DMS114 treated with DMSO at 0.1 percent for 48 hours (cell line): ENCODE results near the gene MIEF1.

ENCODE experiments used
- DNase-seq: peaks from one replicate; lab custom pipeline; 2025; ENCODE audit not compliant: unreplicated experiment; lab: John Stamatoyannopoulos, UW

MIEF1 gene

DNA sequence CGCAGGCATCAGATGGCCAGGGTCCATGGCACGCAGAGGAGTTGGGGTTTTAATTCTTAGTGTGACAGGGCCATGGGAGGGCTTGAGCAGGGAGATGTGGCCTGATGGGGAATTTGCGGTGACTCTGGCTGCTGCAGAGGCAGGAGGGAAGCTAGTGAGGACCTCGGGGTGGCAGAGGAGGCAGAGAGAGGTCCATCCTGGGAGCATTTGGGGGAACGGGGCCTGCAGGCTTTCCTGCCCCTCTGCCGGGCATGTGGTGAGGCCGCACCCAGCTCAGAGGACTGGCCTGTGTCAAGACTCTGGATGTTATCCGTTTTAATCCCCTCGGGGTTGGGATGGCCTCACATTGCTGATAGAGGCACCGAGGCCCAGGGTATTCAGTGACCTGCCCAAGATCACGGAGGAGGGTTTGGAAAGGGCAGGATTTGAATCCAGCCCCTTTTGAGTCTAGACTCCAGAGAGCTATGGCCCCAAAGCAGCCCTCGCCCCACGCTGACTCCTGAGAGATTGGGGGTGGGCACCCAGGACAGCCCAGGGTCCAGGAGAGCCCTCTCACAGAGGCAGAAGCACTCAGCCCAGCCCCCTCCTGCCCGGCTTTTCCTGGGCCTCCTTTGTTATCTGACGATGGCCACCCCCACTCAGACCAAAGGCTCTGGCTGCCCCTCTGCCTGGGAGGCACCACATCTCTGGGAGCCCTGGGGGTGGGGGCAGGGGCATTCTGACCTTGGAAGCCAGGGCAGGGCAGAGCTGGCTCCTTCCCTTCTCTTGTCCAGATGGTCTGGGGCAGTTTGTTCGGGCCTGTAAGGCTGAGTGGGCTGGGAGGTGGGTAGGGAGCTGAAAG, 31.4 kb upstream of the MIEF1 start:
- DNase-seq = no peak

DNA sequence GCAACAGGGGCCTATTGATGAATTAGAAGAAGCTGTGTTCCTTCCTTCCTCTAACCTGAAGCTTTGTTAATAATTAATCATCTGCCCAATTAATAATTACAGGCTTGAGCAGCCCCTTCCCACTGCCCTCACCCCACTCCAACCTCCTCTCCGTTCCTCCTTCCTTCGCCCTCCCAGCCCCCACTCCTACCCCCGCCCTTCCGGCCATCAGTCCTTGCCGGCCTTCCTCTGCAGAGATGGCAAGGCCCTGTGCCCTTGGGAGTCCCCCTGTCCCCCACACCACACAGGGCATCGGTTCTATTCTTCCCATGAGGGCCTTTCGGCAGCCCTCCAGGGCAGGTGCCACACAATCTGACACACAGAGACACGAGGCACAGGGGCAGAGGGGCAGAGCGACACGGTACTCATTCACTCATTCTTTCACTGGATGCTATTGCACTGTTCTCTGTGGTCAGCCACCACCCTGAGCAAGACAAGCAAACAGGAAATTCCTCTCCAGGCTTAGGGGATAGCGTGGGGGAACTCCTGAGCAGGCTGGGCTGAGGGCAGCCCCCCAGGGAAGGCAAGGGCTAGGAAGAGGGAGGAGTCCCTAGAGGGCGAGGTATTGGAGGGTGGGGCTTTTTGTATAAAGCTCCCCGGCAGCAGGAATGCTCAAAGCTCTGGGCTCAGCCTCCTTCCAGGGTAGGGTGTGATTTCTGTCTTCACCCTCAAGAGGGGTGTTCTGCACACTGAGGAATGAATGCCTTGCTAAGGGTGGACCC, 30.5 kb upstream of the MIEF1 start:
- DNase-seq = no peak

DNA sequence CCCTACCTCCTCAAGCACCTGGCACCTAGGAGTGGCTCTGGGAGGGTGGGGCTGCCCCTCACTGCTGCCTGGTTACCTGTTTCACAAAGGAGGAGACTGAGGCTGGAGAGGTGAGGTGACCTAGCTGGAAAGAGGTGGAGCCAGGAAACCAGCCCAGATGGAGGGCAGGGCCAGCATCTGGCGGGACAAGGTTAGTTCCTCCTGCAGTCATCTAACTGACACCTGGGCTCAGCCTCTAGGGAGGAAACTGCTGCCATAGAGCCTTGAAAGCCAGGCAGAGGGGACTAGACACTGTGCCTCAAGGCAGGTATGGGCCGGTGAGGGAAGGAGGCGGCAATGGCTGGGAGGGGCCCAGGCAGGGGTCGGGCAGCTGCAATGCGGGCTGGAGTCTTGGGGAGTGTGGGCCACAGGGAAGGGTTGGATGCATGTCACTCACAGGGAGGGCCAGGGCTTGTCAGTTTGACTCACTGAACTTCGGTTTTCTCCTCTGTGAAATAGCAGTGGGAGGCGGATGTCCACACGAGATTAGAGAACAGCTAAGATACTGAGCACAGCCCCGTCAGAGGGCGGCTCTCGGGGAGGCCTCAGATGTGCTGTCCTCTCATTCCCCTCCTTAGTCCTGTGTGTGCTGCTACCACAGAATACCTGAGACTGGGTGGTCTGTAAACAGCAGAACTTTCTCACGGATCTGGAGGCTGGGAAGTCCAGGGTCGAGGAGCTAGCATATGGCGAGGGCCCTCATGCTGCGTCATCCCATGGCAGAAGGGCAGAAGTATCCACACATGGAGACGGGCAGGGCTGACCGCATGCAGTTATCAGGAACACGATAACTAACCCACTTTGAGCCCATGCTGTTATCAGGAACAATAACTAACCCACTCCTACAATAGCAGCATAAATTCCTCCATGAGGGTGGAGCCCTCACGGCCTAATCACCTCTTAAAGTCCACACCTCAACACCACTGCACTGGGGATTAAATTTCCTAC, 29.2 kb upstream of the MIEF1 start:
- no peak for DNase-seq

DNA sequence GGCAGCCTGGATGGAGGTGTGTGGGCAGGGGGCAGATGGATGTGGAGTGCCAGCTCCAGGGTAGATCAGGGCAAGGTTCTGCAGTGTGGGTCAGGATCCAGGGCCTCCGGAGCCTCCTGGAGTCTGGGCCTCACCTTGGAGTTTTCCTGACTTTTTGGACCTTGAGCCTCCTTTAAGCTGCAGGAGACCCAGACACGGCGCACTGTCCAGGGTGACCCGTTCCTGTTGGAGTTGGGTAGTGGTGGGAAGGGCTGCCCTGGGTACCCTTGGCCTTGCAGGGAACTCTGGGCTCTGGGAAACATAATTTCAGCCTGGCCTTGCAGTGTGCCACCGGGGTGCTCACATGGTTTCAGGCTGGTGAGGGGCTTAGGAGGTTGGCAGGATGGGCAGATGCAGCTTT, 28.2 kb upstream of the MIEF1 start:
- DNase-seq = no peak

DNA sequence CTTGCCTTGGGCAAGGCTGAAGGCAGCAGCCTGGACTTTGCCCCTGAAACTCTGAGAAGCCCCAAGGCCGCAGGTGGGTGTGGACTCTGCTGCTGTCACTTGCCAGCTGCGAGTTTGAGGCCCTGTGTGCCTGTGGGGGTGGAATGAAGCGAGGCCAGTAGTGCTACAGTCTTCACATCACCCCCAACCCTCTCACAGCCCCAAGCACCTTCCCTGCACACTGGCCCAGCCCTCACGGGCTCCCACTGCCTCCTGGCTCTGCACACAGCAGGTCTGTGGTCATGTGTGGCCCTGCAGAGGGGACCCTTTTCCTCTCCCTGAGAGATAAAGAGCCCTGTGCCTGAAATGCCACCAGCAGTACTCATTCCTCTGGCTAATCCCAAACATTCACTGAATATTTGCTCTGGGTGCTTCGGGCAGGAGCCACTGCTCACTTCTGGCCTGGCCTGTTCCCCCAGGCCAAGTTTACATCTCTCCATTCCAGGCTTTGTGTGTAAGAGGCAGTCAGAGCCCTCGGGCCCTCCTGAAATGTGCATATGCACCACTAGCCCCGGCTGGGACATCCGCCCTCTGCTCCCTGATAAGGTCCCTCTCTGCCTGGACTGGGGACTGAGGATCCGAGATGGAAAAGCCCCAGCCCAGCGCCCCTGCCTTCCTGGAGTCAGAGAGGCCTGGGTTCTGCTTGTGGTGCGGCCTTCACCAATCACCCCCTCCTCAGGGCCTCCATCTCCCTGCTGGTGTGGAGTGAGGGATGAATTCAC, 27.6 kb upstream of the MIEF1 start:
- DNase-seq = no peak

DNA sequence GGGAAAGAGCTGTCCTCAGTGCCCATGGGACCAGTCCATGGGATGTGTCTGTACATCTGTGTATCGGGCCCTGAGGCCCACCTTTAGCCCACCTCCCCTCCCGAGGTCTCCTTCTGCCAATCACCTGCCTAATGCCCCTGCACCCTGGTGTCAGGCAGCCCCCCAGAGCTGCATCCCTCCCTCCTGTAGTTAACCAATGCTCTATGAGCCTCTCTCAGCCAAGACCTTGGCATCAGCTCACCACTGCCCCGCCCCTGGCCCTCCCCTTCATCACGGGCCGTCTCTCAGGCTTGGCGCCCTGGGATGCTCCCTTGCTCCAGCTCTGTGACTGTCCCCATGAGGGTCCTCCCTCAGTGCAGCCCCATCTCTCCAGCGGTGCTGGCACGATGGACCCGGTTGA, 26.8 kb upstream of the MIEF1 start:
- DNase-seq = no peak

DNA sequence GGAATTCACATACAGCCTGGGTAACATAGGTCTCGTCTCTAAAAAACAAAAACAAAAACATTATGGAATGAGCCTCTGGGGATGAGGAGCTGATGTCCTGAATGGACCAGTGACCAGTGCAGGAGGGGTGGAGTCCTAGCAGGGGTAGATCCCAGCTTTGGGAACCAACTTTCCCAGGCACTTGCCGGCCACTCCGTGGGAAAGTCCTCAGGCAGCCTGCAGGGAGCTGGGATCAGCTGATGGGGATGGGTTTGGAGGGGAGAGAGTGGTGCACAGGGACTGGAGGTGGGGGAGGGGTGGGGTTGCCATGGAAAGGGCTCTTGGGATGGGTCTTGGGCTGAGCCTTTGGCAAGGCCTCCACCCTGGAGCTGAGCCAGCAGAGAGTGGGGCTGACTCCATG, 26.2 kb upstream of the MIEF1 start:
- no peak for DNase-seq

DNA sequence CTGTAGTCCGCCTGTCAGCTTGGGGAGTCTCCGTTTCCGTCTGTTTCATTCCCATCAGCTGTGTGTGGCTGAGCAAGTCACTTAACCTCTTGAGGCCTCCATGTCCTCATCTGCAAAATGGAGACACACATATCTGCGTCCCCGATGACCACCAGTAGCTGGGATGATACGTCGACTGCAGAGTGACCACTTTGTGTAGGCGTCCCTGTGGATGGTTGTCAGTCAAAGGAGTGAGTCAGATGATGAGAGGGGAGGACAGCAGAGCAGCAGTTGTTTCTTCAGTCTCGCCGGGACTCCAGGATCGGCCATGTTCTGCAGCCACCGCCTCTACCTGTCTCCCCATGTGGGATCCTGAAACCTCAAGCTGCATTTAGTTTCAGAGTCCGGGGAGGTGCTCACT, 25.4 kb upstream of the MIEF1 start:
- DNase-seq = no peak

DNA sequence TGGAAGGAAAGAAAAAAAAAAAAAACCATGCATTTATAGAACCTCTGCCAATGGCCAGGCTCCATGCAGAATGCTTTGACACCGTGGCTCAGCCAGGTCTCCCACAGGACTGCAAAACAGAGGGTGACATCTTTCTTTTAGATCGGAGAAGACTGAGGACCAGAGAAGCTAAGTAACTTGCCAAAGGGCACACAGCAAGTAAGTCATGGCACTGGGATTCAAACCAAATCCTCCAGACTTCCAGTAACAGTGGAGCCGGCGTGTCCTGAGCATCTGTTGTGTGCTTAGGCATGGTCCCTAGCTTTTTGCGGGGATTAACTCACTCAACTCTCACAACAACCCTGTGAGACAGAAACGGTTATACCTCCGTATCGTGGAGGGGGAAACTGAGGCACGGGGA, 24.5 kb upstream of the MIEF1 start:
- no peak for DNase-seq

DNA sequence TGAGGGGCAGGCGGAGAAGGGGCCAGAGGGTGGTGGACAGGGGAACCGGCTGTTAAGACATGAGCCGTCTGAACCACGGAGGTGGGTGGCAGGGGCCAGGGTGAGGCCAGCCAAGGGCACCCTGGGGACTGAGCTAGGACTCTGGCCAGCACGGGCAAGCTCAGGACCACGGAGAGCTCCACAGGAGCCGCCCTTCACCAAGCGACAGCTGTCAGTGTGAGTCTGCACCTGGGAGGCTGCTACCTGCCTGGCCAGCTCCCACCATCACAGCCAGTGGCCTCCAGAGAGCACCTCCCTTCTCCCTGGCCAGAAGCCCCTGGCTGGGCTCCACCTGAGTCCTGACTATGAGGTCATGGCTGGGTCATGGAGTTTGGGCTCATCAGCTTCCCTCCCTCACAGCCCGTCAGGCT, 23.6 kb upstream of the MIEF1 start:
- no peak for DNase-seq

DNA sequence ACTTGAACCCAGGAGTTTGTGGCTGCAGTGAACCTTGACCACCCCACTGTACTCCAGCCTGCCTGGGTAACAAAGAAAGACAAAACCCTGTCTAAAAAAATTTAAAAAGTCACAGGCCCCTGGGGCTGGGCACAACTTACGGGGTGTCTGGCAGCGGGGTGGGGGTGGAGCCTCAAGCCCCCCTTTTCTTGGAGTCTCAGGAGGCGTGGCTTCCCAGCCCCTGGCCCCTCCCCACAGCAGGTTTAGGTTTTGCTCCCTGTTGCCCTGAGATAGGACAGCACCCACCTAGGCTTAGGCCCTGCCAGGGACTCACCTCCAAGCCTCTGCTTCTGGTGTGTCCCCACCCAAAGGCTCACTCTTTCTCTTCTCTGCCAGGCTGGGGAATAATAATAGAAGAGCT, 22.8 kb upstream of the MIEF1 start:
- DNase-seq = no peak

DNA sequence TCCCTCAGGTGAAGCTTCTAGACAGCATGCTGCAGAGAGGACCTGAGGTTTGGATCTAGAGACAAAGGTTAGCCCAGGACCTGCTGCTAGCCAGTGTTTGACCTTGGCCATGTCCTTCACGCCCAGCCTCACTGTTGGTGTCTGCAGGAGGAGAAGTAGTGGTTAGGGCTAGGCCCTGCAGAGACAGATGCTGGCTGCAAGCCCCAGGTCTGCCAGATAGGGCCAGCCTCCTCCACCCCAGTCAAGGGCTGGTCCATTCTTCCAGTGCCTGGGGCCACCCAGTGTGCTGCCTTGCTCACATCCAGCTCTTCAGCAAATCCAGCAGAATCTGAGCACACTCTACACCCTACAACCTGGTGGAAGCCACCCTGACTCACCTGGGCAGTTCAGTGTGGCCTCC, 21.5 kb upstream of the MIEF1 start:
- DNase-seq = no peak

DNA sequence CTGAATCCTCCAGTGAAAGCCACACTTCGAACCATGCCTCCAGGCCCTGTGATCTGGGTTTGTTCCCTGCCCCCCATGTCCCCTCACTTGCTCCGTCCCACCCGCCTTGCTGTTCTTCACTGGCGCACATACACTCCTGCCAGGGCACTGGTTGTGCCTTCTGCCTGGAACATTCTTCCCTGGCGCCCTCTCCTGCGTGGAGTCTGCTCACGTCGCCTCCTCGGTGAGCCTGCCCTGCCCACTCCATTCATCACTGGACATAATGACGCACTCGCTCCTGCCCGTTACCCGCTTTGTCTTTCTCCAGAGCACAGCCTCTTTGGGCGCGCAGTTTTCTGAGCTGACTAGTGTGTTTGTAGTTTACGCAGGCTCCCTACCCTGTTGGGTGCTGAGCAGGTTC, 21.0 kb upstream of the MIEF1 start:
- no peak for DNase-seq

DNA sequence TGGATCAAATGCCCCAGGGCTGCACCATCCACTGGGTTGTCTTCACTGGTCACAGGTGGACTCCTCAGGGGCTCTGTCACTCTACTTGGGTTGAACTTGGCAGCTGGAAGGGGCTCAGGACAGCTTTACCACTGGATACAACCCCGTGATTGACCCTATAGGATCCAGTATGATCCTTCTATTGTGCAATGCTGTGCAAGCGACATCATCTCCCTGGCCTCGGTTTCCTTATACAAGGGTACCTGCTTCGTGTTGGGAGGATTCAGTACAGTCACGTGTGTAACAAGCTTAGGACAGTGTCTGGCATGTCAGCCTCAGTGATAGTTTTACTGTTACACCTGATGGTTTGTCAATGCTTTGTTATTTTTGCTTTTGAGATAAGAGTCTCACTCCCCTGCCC, 20.5 kb upstream of the MIEF1 start:
- no peak for DNase-seq

DNA sequence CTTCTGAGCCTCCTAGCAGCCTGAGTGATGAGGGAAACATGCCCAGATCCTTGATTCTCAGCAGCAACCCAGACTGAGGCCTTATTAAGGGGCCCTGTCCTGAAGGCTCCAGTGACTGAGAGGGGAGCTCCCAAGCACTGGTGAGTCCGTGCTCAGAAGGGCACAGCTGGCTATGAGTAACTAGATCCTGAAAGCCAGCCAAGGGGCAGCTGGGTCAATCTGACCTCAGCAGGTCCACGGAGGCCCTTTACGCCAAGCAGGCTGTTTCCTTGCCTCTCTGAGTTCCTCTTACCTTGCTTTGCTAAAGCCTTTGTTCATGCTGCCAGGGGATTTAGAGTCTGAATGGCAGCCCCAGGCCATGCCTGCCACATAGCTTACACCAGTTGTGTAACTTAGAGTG, 19.3 kb upstream of the MIEF1 start:
- no peak for DNase-seq

DNA sequence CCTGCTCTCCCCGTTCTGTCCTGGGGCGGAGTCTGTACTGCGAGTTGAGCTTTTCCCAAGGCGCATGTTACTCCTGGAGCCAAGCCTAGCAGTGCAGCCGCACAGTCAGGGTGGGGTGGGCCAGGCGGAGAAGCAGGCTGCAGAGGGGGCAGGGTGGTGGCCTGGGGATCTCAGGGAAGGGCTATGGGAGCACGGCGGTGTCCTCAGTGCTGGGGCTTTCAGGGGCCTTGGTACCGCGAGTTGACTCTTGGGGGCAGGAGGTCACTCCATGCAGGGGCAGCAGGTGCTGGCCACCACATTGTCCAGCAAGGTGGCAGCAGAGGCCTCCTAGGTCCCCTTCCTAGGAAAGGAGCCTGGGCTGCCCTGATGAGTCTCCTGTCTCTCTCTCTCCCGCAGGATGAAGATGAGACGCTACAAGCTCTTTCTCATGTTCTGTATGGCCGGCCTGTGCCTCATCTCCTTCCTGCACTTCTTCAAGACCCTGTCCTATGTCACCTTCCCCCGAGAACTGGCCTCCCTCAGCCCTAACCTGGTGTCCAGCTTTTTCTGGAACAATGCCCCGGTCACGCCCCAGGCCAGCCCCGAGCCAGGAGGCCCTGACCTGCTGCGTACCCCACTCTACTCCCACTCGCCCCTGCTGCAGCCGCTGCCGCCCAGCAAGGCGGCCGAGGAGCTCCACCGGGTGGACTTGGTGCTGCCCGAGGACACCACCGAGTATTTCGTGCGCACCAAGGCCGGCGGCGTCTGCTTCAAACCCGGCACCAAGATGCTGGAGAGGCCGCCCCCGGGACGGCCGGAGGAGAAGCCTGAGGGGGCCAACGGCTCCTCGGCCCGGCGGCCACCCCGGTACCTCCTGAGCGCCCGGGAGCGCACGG, 14.9 kb upstream of the MIEF1 start:
- DNase-seq = no peak

DNA sequence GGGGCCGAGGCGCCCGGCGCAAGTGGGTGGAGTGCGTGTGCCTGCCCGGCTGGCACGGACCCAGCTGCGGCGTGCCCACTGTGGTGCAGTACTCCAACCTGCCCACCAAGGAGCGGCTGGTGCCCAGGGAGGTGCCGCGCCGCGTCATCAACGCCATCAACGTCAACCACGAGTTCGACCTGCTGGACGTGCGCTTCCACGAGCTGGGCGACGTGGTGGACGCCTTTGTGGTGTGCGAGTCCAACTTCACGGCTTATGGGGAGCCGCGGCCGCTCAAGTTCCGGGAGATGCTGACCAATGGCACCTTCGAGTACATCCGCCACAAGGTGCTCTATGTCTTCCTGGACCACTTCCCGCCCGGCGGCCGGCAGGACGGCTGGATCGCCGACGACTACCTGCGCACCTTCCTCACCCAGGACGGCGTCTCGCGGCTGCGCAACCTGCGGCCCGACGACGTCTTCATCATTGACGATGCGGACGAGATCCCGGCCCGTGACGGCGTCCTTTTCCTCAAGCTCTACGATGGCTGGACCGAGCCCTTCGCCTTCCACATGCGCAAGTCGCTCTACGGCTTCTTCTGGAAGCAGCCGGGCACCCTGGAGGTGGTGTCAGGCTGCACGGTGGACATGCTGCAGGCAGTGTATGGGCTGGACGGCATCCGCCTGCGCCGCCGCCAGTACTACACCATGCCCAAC, 14.1 kb upstream of the MIEF1 start:
- no peak for DNase-seq

DNA sequence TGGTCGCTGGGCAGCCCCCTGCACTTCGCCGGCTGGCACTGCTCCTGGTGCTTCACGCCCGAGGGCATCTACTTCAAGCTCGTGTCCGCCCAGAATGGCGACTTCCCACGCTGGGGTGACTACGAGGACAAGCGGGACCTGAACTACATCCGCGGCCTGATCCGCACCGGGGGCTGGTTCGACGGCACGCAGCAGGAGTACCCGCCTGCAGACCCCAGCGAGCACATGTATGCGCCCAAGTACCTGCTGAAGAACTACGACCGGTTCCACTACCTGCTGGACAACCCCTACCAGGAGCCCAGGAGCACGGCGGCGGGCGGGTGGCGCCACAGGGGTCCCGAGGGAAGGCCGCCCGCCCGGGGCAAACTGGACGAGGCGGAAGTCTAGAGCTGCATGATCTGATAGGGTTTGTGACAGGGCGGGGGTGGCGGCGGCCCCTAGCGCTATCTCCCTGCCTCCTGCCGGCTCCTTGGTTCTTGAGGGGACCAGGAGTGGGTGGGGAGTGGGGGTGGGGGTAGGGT, 13.5 kb upstream of the MIEF1 start:
- DNase-seq = no peak
